H1 (cell line): ENCODE data around the gene SLC4A1. TPM values are rescaled to one million over a fixed set of nuclear protein-coding genes. Genes with fewer than 3 reads are reported as not detected.

Source experiments
- CTCF ChIA-PET: fragments of 300-600 bp; sonication (Branson Sonifier 250); formaldehyde crosslinking; loops from one replicate; lab custom pipeline; 2021; ENCODE audit not compliant: partially characterized antibody; lab: Charles Lee
- POLR2A ChIA-PET: fragments of 300-600 bp; sonication (Branson Sonifier 250); formaldehyde crosslinking; loops from one replicate; lab custom pipeline; 2021; ENCODE audit warnings: inconsistent platforms; ENCODE audit not compliant: partially characterized antibody; lab: Charles Lee
- DNase-seq, 2 experiments: peaks; one replicate each; pipeline versions ENCODE4 v3.0.0 to v3.0.0-alpha.2; 2010 to 2022; ENCODE audit warnings: low spot score in 2 of 2, low read depth in 1 of 2, mixed read lengths in 1 of 2
- FAIRE-seq: peaks from 2 replicates; lab custom pipeline; 2011; peaks lifted over from hg19 to GRCh38; lab: Jason Lieb, UNC
- H2AFZ ChIP-seq: 2 replicates; pipeline ENCODE4 v1.8.1; 2012; ENCODE audit warnings: low read length, inconsistent platforms
- H2AK5ac ChIP-seq: 2 replicates; pipeline ENCODE4 v1.6.1; 2013; ENCODE audit warnings: low read depth, low read length
- H2BK120ac ChIP-seq: replicated peaks from 2 replicates; pipeline ENCODE3; 2013; ENCODE audit warnings: low read depth, low read length, inconsistent platforms
- H2BK12ac ChIP-seq: 2 replicates; pipeline ENCODE4 v1.6.1; 2013; ENCODE audit warnings: low read depth, low read length
- H2BK15ac ChIP-seq: 2 replicates; pipeline ENCODE4 v1.6.1; 2013; ENCODE audit warnings: low read length
- H2BK20ac ChIP-seq: 2 replicates; pipeline ENCODE4 v1.6.1; 2013; ENCODE audit warnings: low read length
- H2BK5ac ChIP-seq: 2 replicates; pipeline ENCODE4 v1.6.1; 2013; ENCODE audit warnings: low read depth, low read length
- H3K14ac ChIP-seq: 2 replicates; pipeline ENCODE4 v1.6.1; 2013; ENCODE audit warnings: inconsistent platforms; ENCODE audit not compliant: insufficient read length
- H3K18ac ChIP-seq: 2 replicates; pipeline ENCODE4 v1.6.1; 2013; ENCODE audit warnings: low read length; ENCODE audit errors: extremely low read depth
- H3K23ac ChIP-seq: 2 replicates; pipeline ENCODE4 v1.6.1; 2013; ENCODE audit warnings: inconsistent platforms; ENCODE audit not compliant: insufficient read length
- H3K23me2 ChIP-seq: 2 replicates; pipeline ENCODE4 v1.6.1; 2013; ENCODE audit warnings: low read depth, low read length
- H3K27ac ChIP-seq: 2 replicates; pipeline ENCODE4 v1.6.1; 2011; ENCODE audit warnings: low read depth, low read length, inconsistent platforms
- H3K27me3 ChIP-seq, 4 experiments: replicated peaks in 1 of 4; 1 replicate in 1 of 4; 2 replicates in 3 of 4; pipeline versions ENCODE4 v1.6.1 to v1.8.1; 2011 to 2013; ENCODE audit warnings: low read length in 3 of 4, mild to moderate bottlenecking in 3 of 4, inconsistent platforms in 2 of 4, mixed read lengths in 2 of 4, moderate library complexity in 1 of 4; ENCODE audit not compliant: control insufficient read depth in 3 of 4, insufficient read depth in 3 of 4; ENCODE audit errors: extremely low read depth in 1 of 4
- H3K36me3 ChIP-seq, 4 experiments: 2 replicates each; pipeline versions ENCODE4 v1.6.1 to v1.8.1; 2011 to 2013; ENCODE audit warnings: mild to moderate bottlenecking in 4 of 4, low read length in 3 of 4, moderate library complexity in 2 of 4, control low read depth in 1 of 4, inconsistent platforms in 1 of 4; ENCODE audit not compliant: insufficient read depth in 4 of 4, control insufficient read depth in 2 of 4
- H3K4ac ChIP-seq: replicated peaks from 2 replicates; pipeline ENCODE3; 2013; ENCODE audit warnings: low read length, low read depth, mixed read lengths, inconsistent platforms; ENCODE audit not compliant: insufficient read length
- H3K4me1 ChIP-seq, 4 experiments: replicated peaks in 1 of 4; 1 replicate in 1 of 4; 2 replicates in 3 of 4; pipeline versions ENCODE4 v1.6.1 to v1.8.1; 2011 to 2013; ENCODE audit warnings: low read length in 3 of 4, inconsistent platforms in 2 of 4, mixed read lengths in 1 of 4; ENCODE audit not compliant: insufficient read depth in 4 of 4, control insufficient read depth in 3 of 4
- H3K4me2 ChIP-seq, 2 experiments: 2 replicates each; pipeline versions ENCODE4 v1.6.1 to v1.8.1; 2011 to 2013; ENCODE audit warnings: low read depth in 2 of 2, low read length in 2 of 2, control low read depth in 1 of 2, inconsistent platforms in 1 of 2, mild to moderate bottlenecking in 1 of 2; ENCODE audit not compliant: insufficient read depth in 1 of 2
- H3K4me3 ChIP-seq, 4 experiments: fragments of 200-600, 300-600 bp in 1 of 4; sonication (generic), shearing (Covaris generic), sonication (Bioruptor Twin) in 1 of 4; 2 replicates each; pipeline versions ENCODE4 v1.5.1 to v1.8.1; 2011 to 2016; ENCODE audit warnings: low read length in 4 of 4, low read depth in 3 of 4, control low read depth in 2 of 4, inconsistent platforms in 2 of 4, mild to moderate bottlenecking in 2 of 4, mixed read lengths in 1 of 4, moderate library complexity in 1 of 4; ENCODE audit not compliant: insufficient read depth in 2 of 4; ENCODE audit errors: extremely low read depth in 1 of 4
- H3K56ac ChIP-seq: replicated peaks from 2 replicates; pipeline ENCODE3; 2013; ENCODE audit warnings: low read depth, mild to moderate bottlenecking, mixed read lengths, low read length, inconsistent platforms; ENCODE audit not compliant: insufficient read length
- H3K79me1 ChIP-seq: 2 replicates; pipeline ENCODE4 v1.6.1; 2013; ENCODE audit warnings: low read depth, low read length, control low read depth
- H3K79me2 ChIP-seq, 2 experiments: 2 replicates each; pipeline versions ENCODE4 v1.6.1 to v1.8.1; 2012 to 2013; ENCODE audit warnings: low read length in 2 of 2, mild to moderate bottlenecking in 2 of 2, inconsistent platforms in 1 of 2; ENCODE audit not compliant: insufficient read depth in 2 of 2, control insufficient read depth in 1 of 2
- H3K9ac ChIP-seq, 4 experiments: replicated peaks in 1 of 4; 1 replicate in 1 of 4; 2 replicates in 3 of 4; pipeline versions ENCODE4 v1.6.1 to v1.8.1; 2011 to 2013; ENCODE audit warnings: low read depth in 3 of 4, low read length in 3 of 4, control low read depth in 2 of 4, mild to moderate bottlenecking in 2 of 4, moderate library complexity in 2 of 4, inconsistent platforms in 1 of 4; ENCODE audit errors: extremely low read depth in 1 of 4
- H3K9me3 ChIP-seq, 2 experiments: 2 replicates each; pipeline versions ENCODE4 v1.6.1 to v1.8.1; 2012 to 2013; ENCODE audit warnings: mild to moderate bottlenecking in 2 of 2, moderate library complexity in 2 of 2, control low read depth in 1 of 2, inconsistent platforms in 1 of 2, low read depth in 1 of 2, low read length in 1 of 2, mixed read lengths in 1 of 2; ENCODE audit not compliant: insufficient read depth in 2 of 2
- H4K20me1 ChIP-seq, 2 experiments: replicated peaks in 1 of 2; 2 replicates each; pipeline versions ENCODE3 to v1.8.1; 2011 to 2013; ENCODE audit warnings: inconsistent platforms in 2 of 2, low read length in 2 of 2, mild to moderate bottlenecking in 1 of 2; ENCODE audit not compliant: insufficient read depth in 2 of 2, control insufficient read depth in 1 of 2
- H4K5ac ChIP-seq: 2 replicates; pipeline ENCODE4 v1.6.1; 2013; ENCODE audit warnings: low read length, low read depth, mixed read lengths, inconsistent platforms; ENCODE audit not compliant: insufficient read length
- H4K8ac ChIP-seq: 2 replicates; pipeline ENCODE4 v1.8.0; 2013; ENCODE audit warnings: mild to moderate bottlenecking, moderate library complexity, low read length, inconsistent platforms; ENCODE audit not compliant: insufficient read depth; ENCODE audit errors: extremely low read depth
- H4K91ac ChIP-seq: replicated peaks from 2 replicates; pipeline ENCODE3; 2013; ENCODE audit warnings: low read length, mixed read lengths, inconsistent platforms; ENCODE audit not compliant: insufficient read length
- BCL11A ChIP-seq, 2 experiments: IDR thresholded peaks; one replicate each; pipeline ENCODE4 v1.6.1; 2011; ENCODE audit warnings: low read depth in 2 of 2, low read length in 2 of 2, mild to moderate bottlenecking in 2 of 2
- CHD1 ChIP-seq: IDR thresholded peaks from 2 replicates; pipeline ENCODE4 v1.6.1; 2012; ENCODE audit warnings: low read depth, low read length, improper control_type of control experiment
- CTCF ChIP-seq, 3 experiments: IDR thresholded peaks; 1 replicate in 2 of 3; 2 replicates in 1 of 3; pipeline versions ENCODE4 v1.5.1 to v1.6.1; 2011; ENCODE audit warnings: low read length in 3 of 3, mild to moderate bottlenecking in 3 of 3, inconsistent platforms in 2 of 3, low read depth in 1 of 3, moderate library complexity in 1 of 3; ENCODE audit not compliant: insufficient read depth in 1 of 3; ENCODE audit errors: control extremely low read depth in 1 of 3
- FOSL1 ChIP-seq: IDR thresholded peaks from 2 replicates; pipeline ENCODE4 v1.6.1; 2011; ENCODE audit warnings: mild to moderate bottlenecking, low read depth, low read length, moderate library complexity; ENCODE audit not compliant: insufficient read depth
- GABPA ChIP-seq: IDR thresholded peaks from 2 replicates; pipeline ENCODE4 v1.6.1; 2011; ENCODE audit warnings: mild to moderate bottlenecking, low read length, moderate library complexity, borderline replicate concordance; ENCODE audit not compliant: insufficient read depth
- PHF8 ChIP-seq: fragments of 200-600 bp; sonication (generic); conservative IDR thresholded peaks from 2 replicates; pipeline ENCODE4 v1.7.1; 2012; ENCODE audit warnings: low read depth, mild to moderate bottlenecking, inconsistent platforms, low read length, moderate library complexity
- POU5F1 ChIP-seq: IDR thresholded peaks from 2 replicates; pipeline ENCODE4 v1.6.1; 2011; ENCODE audit warnings: low read depth, mild to moderate bottlenecking, low read length, moderate library complexity
- TAF7 ChIP-seq: optimal IDR thresholded peaks from 2 replicates; pipeline ENCODE3; 2011; ENCODE audit warnings: low read depth, mild to moderate bottlenecking, inconsistent platforms, low read length, moderate library complexity, borderline replicate concordance
- TCF12 ChIP-seq: IDR thresholded peaks from 2 replicates; pipeline ENCODE4 v1.6.1; 2011; ENCODE audit warnings: low read depth, mild to moderate bottlenecking, low read length
- WGBS, 2 experiments: shearing (Covaris generic) in 1 of 2; methylation state at CpG; one replicate each; pipeline versions ENCODE4 v1.1.6 to v1.1.7; 2013 to 2015; ENCODE audit warnings: low lambda C conversion rate in 2 of 2, mixed read lengths in 2 of 2, inconsistent platforms in 1 of 2, low coverage in 1 of 2, missing lambda C conversion rate in 1 of 2; ENCODE audit not compliant: insufficient replicate concordance in 2 of 2, insufficient coverage in 1 of 2, insufficient read length in 1 of 2; ENCODE audit errors: extremely low coverage in 1 of 2, missing lambda C conversion rate in 1 of 2; 5-methylcytosine and 5-hydroxymethylcytosine counted together
- polyA plus RNA-seq, 7 experiments: library from polyadenylated mRNA; depleted of rRNA in 3 of 7; stranded (reverse) in 5 of 7; unstranded in 2 of 7; fragments of >200 nt in 5 of 7; fragments of 200-250 nt in 2 of 7; gene quantifications; 1 replicate in 5 of 7; 2 replicates in 1 of 7; 4 replicates in 1 of 7; pipeline versions ENCODE4 v1.2.1 to v1.2.3, GENCODE V29; 2011 to 2013; ENCODE audit warnings: missing spikeins in 2 of 7, mixed read lengths in 2 of 7
- total RNA-seq: library from RNA; stranded (reverse); fragmentation: NEBNext Ultra II Directional; extraction: Animal tissue kit (Norgen Biotek cat#: 25700); gene quantifications from 2 replicates; pipeline ENCODE4 v1.2.1, GENCODE V29; 2021
- TF ChIP-seq, protein P1 (sequence below): IDR thresholded peaks from 2 replicates; pipeline ENCODE4 v1.6.1; 2012; ENCODE audit warnings: inconsistent platforms

Gene SLC4A1
- total and polyA plus RNA-seq, 2 of the 8 experiments (the other 6 are each of a cell fraction or from before 2014, with no cell fraction given): 0.08 TPM; not detected in 1

- Histone ChIP-seq H3K36me3 (no peaks in the 10 kb centered on the region), H3K23me2 (no peaks in the 10 kb centered on the region)
- POLR2A ChIA-PET: no interaction called here
- TF ChIP-seq TAF7: no peak
- TF ChIP-seq FOSL1: no peak
- no peak for TF ChIP-seq BCL11A (IDR thresholded peaks at IDR 0.05; ENCODE audit: low read depth in 2 of 2, low read length in 2 of 2)
- TF ChIP-seq, protein P1, sequence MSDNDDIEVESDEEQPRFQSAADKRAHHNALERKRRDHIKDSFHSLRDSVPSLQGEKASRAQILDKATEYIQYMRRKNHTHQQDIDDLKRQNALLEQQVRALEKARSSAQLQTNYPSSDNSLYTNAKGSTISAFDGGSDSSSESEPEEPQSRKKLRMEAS: no peak
- no peak for TF ChIP-seq GABPA
- TF ChIP-seq CHD1: no peak
- no peak for TF ChIP-seq PHF8
- TF ChIP-seq TCF12: no peak
- TF ChIP-seq POU5F1: no peak
- TF ChIP-seq CTCF (IDR thresholded peaks at IDR 0.05; ENCODE audit: control extremely low read depth in 1 of 3, insufficient read depth in 1 of 3, low read depth in 1 of 3, low read length in 3 of 3): no peak
These were observed 5.2 kb downstream of the SLC4A1 start for GRCh38 chr17:44262654-44263225.

More at GRCh38 chr17:44262654-44263225, 5.2 kb downstream of the SLC4A1 start:
- CTCF ChIA-PET: interaction anchor here (0.6 to 1.4 kb wide), 6 partner anchors 12 to 270 kb away, joined by 3 to 6 read pairs (median 3); no protein-coding TSS in a partner anchor
- Histone ChIP-seq H2AFZ (no peak overlapping the region), H2BK120ac (no peak overlapping the region), H3K27me3 (no peaks in the 10 kb centered on the region), H3K18ac (no peak overlapping the region), H2AK5ac (no peak overlapping the region), H4K5ac (no peak overlapping the region), H3K4me1 (no peaks in the 10 kb centered on the region), H3K23ac (no peak overlapping the region), H4K91ac (peak overlapping the region; percentile 65), H3K9me3 (no peaks in the 10 kb centered on the region), H3K79me2 (no peaks in the 10 kb centered on the region), H3K56ac (no peak overlapping the region), H3K4me2 (no peak overlapping the region), H2BK20ac (no peak overlapping the region), H3K79me1 (no peaks in the 10 kb centered on the region), H4K20me1 (no peaks in the 10 kb centered on the region), H3K14ac (no peak overlapping the region), H3K9ac (no peak overlapping the region), H3K27ac (no peak overlapping the region), H3K4ac (no peak overlapping the region), H3K4me3 (no peak overlapping the region), H2BK12ac (no peak overlapping the region), H2BK15ac (no peak overlapping the region), H2BK5ac (no peak overlapping the region), H4K8ac (0 out of 2 replicates have a peak overlapping the region, but pooled peaks have one; percentile 11)
- FAIRE-seq (no peak), DNase-seq (no peak)
- whole genome bisulfite sequencing, 2 experiments: 88% methylated on average over 10 of the region's 11 CpGs; no CpG with 5 or more reads in 1 of the 2 experiments
